GM13977 (cell line): ENCODE data around the gene ZNF165.
"Not testable (repeated sequence)": the region's sequence is repeated elsewhere in the genome, so short reads cannot be mapped to it uniquely, and the experiment has no call there.

Experiments used
- DNase-seq: peaks from one replicate; pipeline ENCODE4 v3.0.0; 2012; ENCODE audit warnings: low spot score
- CTCF ChIP-seq: IDR thresholded peaks from 2 replicates; pipeline ENCODE4 v1.5.1; 2012; ENCODE audit warnings: mild to moderate bottlenecking, control low read depth; ENCODE audit not compliant: insufficient read depth; ENCODE audit errors: extremely low read depth, missing control alignments
- in situ Hi-C: fragments of 300-500 bp; cut with MboI; formaldehyde crosslinking; loops from one replicate; pipeline ENCODE4 v1.12.0; 2022; ENCODE audit warnings: low sequenced_read_pairs, low pct_unique_long_range_greater_than_20kb, mixed read lengths, inconsistent platforms; ENCODE audit not compliant: unreplicated experiment

ZNF165 gene

DNA sequence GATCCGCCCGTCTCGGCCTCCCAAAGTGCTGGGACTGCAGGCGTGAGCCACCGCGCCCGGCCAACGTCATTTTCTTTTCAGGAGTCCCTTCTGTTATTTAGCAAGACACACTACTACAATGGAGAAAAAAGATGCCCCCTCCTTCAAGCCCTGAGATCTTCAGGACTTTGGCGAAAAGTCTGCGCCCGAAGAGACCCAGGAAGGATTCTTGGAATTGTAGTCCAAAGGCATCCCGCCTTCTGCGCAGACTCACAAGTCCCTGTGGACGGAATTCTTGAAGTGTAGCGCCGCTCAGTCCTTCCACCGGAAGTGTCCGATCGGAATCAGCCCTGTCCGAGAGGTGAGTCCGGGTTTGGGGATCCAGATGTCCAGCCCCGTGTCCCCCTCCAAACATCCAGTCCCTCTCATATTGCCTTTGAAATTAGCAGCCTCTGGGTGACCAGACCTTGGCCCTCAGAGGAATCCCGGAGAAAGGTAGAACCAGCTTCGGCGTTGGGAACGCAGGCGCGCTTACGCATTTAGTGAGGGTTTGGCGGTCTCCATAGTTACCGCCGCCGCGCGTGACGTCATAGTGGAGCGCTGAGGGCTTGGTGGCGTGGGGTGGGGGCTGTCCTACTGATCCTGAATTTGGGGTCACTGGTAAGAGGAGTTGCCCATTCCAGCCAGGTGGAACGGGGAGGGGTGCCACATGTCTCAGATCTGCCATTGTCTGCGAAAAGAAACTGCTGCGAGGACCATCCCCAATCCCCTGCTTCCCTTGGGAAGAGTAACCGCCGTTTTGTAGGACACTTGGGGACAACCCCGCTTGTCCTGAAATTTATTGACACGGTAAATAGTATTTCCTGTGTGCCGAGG, 490 bp downstream of the ZNF165 start:
- TF ChIP-seq CTCF = no peak
- in situ Hi-C loops = no loop called here
- DNase-seq = peak; percentile 83

GRCh38 chr6:28081486-28081751, 1.1 kb downstream of the ZNF165 start:
- in situ Hi-C loops = no loop called here
- TF ChIP-seq CTCF = no peak
- DNase-seq = peak; percentile 70

GRCh38 chr6:28082939-28083338, 2.6 kb downstream of the ZNF165 start:
- in situ Hi-C loops = no loop called here
- no peak for TF ChIP-seq CTCF
- DNase-seq = no peak

GRCh38 chr6:28089054-28089453, 8.7 kb downstream of the ZNF165 start:
- no peak for DNase-seq
- in situ Hi-C loops = no loop called here
- no peak for TF ChIP-seq CTCF

- no peak for DNase-seq
- in situ Hi-C loops = no loop called here
- TF ChIP-seq CTCF = no peak
These were observed 10.7 kb downstream of the ZNF165 start for GRCh38 chr6:28090917-28091586.

GRCh38 chr6:28102222-28102621, 21.9 kb downstream of the ZNF165 start:
- in situ Hi-C loops, DNase-seq: not testable (repeated sequence)

GRCh38 chr6:28102699-28103098, 22.3 kb downstream of the ZNF165 start:
- in situ Hi-C loops, DNase-seq: not testable (repeated sequence)
